Kidney (tissue), 14 donors: ENCODE measurements around the gene ARV1. TPM values are rescaled to one million over a fixed set of nuclear protein-coding genes. Genes with fewer than 3 reads are reported as not detected.
"Not testable (repeated sequence)": the region's sequence is repeated elsewhere in the genome, so short reads cannot be mapped to it uniquely, and the experiment has no call there.

Source experiments
- DNase-seq, 5 donors: peaks; one replicate each; pipeline ENCODE4 v3.0.0-alpha.2; 2013 to 2020
- FAIRE-seq: peaks from 2 replicates; lab custom pipeline; 2012; peaks lifted over from hg19 to GRCh38; lab: Jason Lieb, UNC
- H3K27ac ChIP-seq, 2 donors: one replicate each; pipeline ENCODE4 v1.7.0; 2013; ENCODE audit warnings: low read depth in 2 of 2, low read length in 2 of 2, inconsistent platforms in 1 of 2
- H3K27me3 ChIP-seq: one replicate; pipeline ENCODE4 v1.7.1; 2013; ENCODE audit warnings: low read length, inconsistent platforms; ENCODE audit not compliant: control insufficient read depth, insufficient read depth
- H3K36me3 ChIP-seq, 3 donors: one replicate each; pipeline versions ENCODE4 v1.7.0 to v1.7.1; 2013; ENCODE audit warnings: low read length in 3 of 3, control low read depth in 1 of 3, inconsistent platforms in 1 of 3; ENCODE audit not compliant: insufficient read depth in 3 of 3, control insufficient read depth in 2 of 3
- H3K4me1 ChIP-seq, 3 donors: one replicate each; pipeline versions ENCODE4 v1.7.0 to v1.7.1; 2013; ENCODE audit warnings: low read length in 3 of 3, inconsistent platforms in 1 of 3, low read depth in 1 of 3; ENCODE audit not compliant: control insufficient read depth in 2 of 3, insufficient read depth in 2 of 3
- H3K4me3 ChIP-seq, 3 donors: one replicate each; pipeline versions ENCODE4 v1.7.0 to v1.8.1; 2013; ENCODE audit warnings: low read length in 3 of 3, control low read depth in 1 of 3, inconsistent platforms in 1 of 3
- H3K9ac ChIP-seq, 3 donors: one replicate each; pipeline versions ENCODE4 v1.7.0 to v1.7.1; 2013; ENCODE audit warnings: low read length in 3 of 3, control low read depth in 1 of 3, inconsistent platforms in 1 of 3
- H3K9me3 ChIP-seq, 3 donors: one replicate each; pipeline versions ENCODE4 v1.7.0 to v1.7.1; 2013; ENCODE audit warnings: low read length in 3 of 3, control low read depth in 1 of 3, inconsistent platforms in 1 of 3; ENCODE audit not compliant: control insufficient read depth in 2 of 3, insufficient read depth in 1 of 3
- intact Hi-C: fragments of 100-400 bp; cut with DNase I; formaldehyde crosslinking; loops from one replicate; pipeline ENCODE4 v1.11.1; 2022
- polyA plus RNA-seq: library from polyadenylated mRNA; stranded (reverse); fragments of 350-450 nt; fragmentation: Illumina TruSeq; extraction: RNeasy Lipid Tissue Mini Kit (QIAGEN cat#74804); gene quantifications from one replicate; pipeline ENCODE4 v1.2.3, GENCODE V29; 2014; ENCODE audit warnings: low read depth, low replicate concordance; ENCODE audit not compliant: insufficient read depth
- total RNA-seq: library from RNA; stranded (reverse); fragmentation: NEBNext Ultra II Directional; extraction: Animal tissue kit (Norgen Biotek cat#: 25700); gene quantifications from one replicate; pipeline ENCODE4 v1.2.1, GENCODE V29; 2021
- TF ChIP-seq, protein P1 (sequence below): IDR thresholded peaks from 3 replicates; pipeline ENCODE4 v1.5.1; 2012; ENCODE audit warnings: mild to moderate bottlenecking, moderate library complexity, borderline replicate concordance; ENCODE audit not compliant: insufficient read depth; ENCODE audit errors: extremely low read depth
- donor health status: control.
- donor health status: control.
- donor health status: control.
- donor health status: control.
- donor health status: control.
- donor health status: DM: yes; HTN: yes; CAD: no.
- donor health status: Normal renal cell carcinoma (clear cell type).

Gene ARV1
- total and polyA plus RNA-seq, 2 donors from 2014 or later = 21.1 to 38.5 TPM

GRCh38 chr1:231021540-231022031 is 42.7 kb downstream of the ARV1 start:
- TF ChIP-seq, protein P1, sequence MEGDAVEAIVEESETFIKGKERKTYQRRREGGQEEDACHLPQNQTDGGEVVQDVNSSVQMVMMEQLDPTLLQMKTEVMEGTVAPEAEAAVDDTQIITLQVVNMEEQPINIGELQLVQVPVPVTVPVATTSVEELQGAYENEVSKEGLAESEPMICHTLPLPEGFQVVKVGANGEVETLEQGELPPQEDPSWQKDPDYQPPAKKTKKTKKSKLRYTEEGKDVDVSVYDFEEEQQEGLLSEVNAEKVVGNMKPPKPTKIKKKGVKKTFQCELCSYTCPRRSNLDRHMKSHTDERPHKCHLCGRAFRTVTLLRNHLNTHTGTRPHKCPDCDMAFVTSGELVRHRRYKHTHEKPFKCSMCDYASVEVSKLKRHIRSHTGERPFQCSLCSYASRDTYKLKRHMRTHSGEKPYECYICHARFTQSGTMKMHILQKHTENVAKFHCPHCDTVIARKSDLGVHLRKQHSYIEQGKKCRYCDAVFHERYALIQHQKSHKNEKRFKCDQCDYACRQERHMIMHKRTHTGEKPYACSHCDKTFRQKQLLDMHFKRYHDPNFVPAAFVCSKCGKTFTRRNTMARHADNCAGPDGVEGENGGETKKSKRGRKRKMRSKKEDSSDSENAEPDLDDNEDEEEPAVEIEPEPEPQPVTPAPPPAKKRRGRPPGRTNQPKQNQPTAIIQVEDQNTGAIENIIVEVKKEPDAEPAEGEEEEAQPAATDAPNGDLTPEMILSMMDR = no peak
- no peak overlapping the region for H3K4me3 ChIP-seq
- H3K27me3 ChIP-seq = no peaks in the 10 kb centered on the region
- no peaks in the 10 kb centered on the region for H3K9me3 ChIP-seq
- H3K4me1 ChIP-seq = no peaks in the 10 kb centered on the region
- intact Hi-C loops = no loop called here
- H3K27ac ChIP-seq = peak overlapping the region in 1 of 2 donors; percentile 3
- DNase-seq = no peak
- H3K36me3 ChIP-seq = peaks cover 0 to 2% (median 0%) of the 10 kb centered on the region in 3 donors
- no peak overlapping the region for H3K9ac ChIP-seq
- no peak for FAIRE-seq

GRCh38 chr1:231022543-231022942 is 43.6 kb downstream of the ARV1 start:
- H3K4me3 ChIP-seq, intact Hi-C loops, H3K9ac ChIP-seq, FAIRE-seq, H3K27ac ChIP-seq, DNase-seq, H3K27me3 ChIP-seq, H3K9me3 ChIP-seq, H3K36me3 ChIP-seq, H3K4me1 ChIP-seq: not testable (repeated sequence)

DNA sequence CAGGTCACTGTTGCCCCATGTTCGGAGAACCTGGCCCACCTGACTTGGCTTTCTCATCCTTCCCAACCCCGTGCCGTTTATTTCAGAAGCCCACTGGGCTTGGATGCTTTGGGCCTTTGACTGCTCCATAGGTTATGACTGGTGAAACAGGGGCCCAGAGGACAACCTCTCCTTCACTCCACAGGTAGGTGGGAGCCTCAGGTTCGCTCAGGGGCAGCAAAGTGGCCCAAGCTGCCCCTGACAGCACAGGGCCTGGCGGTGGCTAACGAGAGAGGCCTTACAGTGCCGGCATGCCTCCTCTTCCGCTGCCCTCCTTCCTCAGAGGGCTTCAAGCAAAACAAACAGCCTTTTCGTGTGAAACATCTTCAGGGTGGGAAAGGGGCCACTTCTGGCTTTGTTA is 44.3 kb downstream of the ARV1 start:
- no peak for DNase-seq
- Histone ChIP-seq H3K9ac (no peak overlapping the region), H3K4me1 (no peaks in the 10 kb centered on the region), H3K4me3 (no peak overlapping the region), H3K27ac (no peak overlapping the region), H3K9me3 (no peaks in the 10 kb centered on the region), H3K27me3 (no peaks in the 10 kb centered on the region), H3K36me3 (no peaks in the 10 kb centered on the region)
- intact Hi-C loops = no loop called here
- no peak for FAIRE-seq
- TF ChIP-seq, protein P1 = no peak

DNA sequence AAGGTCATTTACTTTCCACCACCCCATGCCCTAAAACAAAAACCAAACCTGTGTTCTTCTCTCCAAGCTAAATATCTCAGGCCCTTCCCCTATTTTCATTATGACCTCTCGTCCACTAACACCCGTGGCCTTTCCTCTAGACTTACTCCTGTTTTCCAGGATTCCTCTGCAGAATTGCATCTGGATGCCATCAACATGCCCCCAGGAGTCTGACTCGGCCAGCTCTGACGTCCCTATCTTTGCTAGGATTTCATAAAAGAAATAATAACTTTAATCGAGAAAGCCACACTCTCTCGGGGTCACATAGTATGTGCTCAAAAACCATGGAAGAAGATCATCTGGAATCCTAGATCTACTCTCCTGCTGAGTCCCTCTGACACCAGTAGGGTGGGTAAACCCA is 47.7 kb downstream of the ARV1 start:
- intact Hi-C loops = no loop called here
- TF ChIP-seq, protein P1 = no peak
- H3K36me3 ChIP-seq = no peaks in the 10 kb centered on the region
- no peaks in the 10 kb centered on the region for H3K4me1 ChIP-seq
- H3K27me3 ChIP-seq = no peaks in the 10 kb centered on the region
- H3K9ac ChIP-seq = no peak overlapping the region
- no peak overlapping the region for H3K27ac ChIP-seq
- FAIRE-seq (no peak), DNase-seq (no peak)
- H3K9me3 ChIP-seq = no peaks in the 10 kb centered on the region
- no peak overlapping the region for H3K4me3 ChIP-seq
